Progenitor cell of endocrine pancreas (in vitro differentiated cells): ENCODE data around the gene SPACA9. TPM values are rescaled to one million over a fixed set of nuclear protein-coding genes. Genes with fewer than 3 reads are reported as not detected.

ENCODE experiments used
- DNase-seq: peaks from one replicate; pipeline ENCODE4 v3.0.0; 2021; ENCODE audit warnings: low spot score; ENCODE audit not compliant: unreplicated experiment
- H3K27ac Mint-ChIP-seq: 2 replicates; pipeline ENCODE4 v1.8.0; 2021; ENCODE audit warnings: mild to moderate bottlenecking, moderate library complexity, mixed read lengths
- H3K27me3 Mint-ChIP-seq: 2 replicates; pipeline ENCODE4 v1.8.0; 2021; ENCODE audit warnings: mixed read lengths
- H3K36me3 Mint-ChIP-seq: 2 replicates; pipeline ENCODE4 v1.8.0; 2022; ENCODE audit warnings: mixed read lengths; ENCODE audit not compliant: insufficient read depth
- H3K4me1 Mint-ChIP-seq: 2 replicates; pipeline ENCODE4 v1.8.0; 2021; ENCODE audit warnings: low read depth, mixed read lengths
- H3K4me3 Mint-ChIP-seq: 2 replicates; pipeline ENCODE4 v1.8.0; 2021; ENCODE audit warnings: low read depth, mild to moderate bottlenecking, moderate library complexity, mixed read lengths
- H3K9me3 Mint-ChIP-seq: 2 replicates; pipeline ENCODE4 v1.8.0; 2021; ENCODE audit warnings: low read depth, mixed read lengths
- CTCF ChIP-seq: fragments of 200-600 bp; sonication (generic); IDR thresholded peaks from one replicate; pipeline ENCODE4 v1.5.0; 2021; ENCODE audit warnings: antibody characterized with exemption, mild to moderate bottlenecking; ENCODE audit not compliant: unreplicated experiment
- total RNA-seq: library from RNA; stranded (reverse); gene quantifications from 2 replicates; pipeline ENCODE4 v1.2.1, GENCODE V29; 2021

Gene SPACA9
- total RNA-seq, 1 donor from 2014 or later = 4.0 TPM

GRCh38 chr9:132863096-132863495, 15.6 kb upstream of the SPACA9 start:
- Mint-ChIP-seq H3K9me3 (no peaks in the 10 kb centered on the region), H3K27me3 (no peaks in the 10 kb centered on the region), H3K27ac (no peak overlapping the region), H3K4me3 (no peak overlapping the region), H3K4me1 (no peaks in the 10 kb centered on the region), H3K36me3 (no peaks in the 10 kb centered on the region)
- TF ChIP-seq CTCF = no peak
- DNase-seq = no peak

GRCh38 chr9:132864277-132864676, 14.4 kb upstream of the SPACA9 start:
- Mint-ChIP-seq H3K4me3 (no peak overlapping the region), H3K36me3 (no peaks in the 10 kb centered on the region), H3K27me3 (no peaks in the 10 kb centered on the region), H3K9me3 (no peaks in the 10 kb centered on the region), H3K4me1 (no peaks in the 10 kb centered on the region), H3K27ac (no peak overlapping the region)
- TF ChIP-seq CTCF = no peak
- DNase-seq = no peak

- TF ChIP-seq CTCF = no peak
- no peak overlapping the region for H3K4me3 Mint-ChIP-seq
- no peak overlapping the region for H3K27ac Mint-ChIP-seq
- no peak for DNase-seq
- H3K27me3 Mint-ChIP-seq = no peaks in the 10 kb centered on the region
- H3K9me3 Mint-ChIP-seq = no peaks in the 10 kb centered on the region
- no peaks in the 10 kb centered on the region for H3K36me3 Mint-ChIP-seq
- no peaks in the 10 kb centered on the region for H3K4me1 Mint-ChIP-seq
These were observed 14.0 kb upstream of the SPACA9 start for GRCh38 chr9:132864691-132865090.

GRCh38 chr9:132866898-132867297, 11.8 kb upstream of the SPACA9 start:
- Mint-ChIP-seq H3K4me3 (no peak overlapping the region), H3K27ac (no peak overlapping the region), H3K36me3 (no peaks in the 10 kb centered on the region)

GRCh38 chr9:132869266-132869665, 9.4 kb upstream of the SPACA9 start:
- Mint-ChIP-seq H3K4me3 (no peak overlapping the region), H3K27me3 (peaks cover 4% of the 10 kb centered on the region), H3K36me3 (no peaks in the 10 kb centered on the region), H3K27ac (peak overlapping the region; percentile 47), H3K4me1 (no peaks in the 10 kb centered on the region), H3K9me3 (no peaks in the 10 kb centered on the region)
- no peak for TF ChIP-seq CTCF
- DNase-seq = no peak

More at GRCh38 chr9:132866898-132867297, 11.8 kb upstream of the SPACA9 start:
- Mint-ChIP-seq H3K27me3 (peaks cover 4% of the 10 kb centered on the region), H3K4me1 (no peaks in the 10 kb centered on the region), H3K9me3 (no peaks in the 10 kb centered on the region)
- no peak for TF ChIP-seq CTCF
- DNase-seq = no peak
